Astrocyte of the spinal cord (primary cell): ENCODE results near the gene C7.
A peak's percentile ranks its signal among the peaks of the same experiment; 100 is the strongest.
"Not testable (repeated sequence)": the region's sequence is repeated elsewhere in the genome, so short reads cannot be mapped to it uniquely, and the experiment has no call there.

ENCODE experiments used
- DNase-seq: peaks from one replicate; pipeline ENCODE4 v3.0.0; 2011; ENCODE audit warnings: low read depth, low spot score
- H3K4me3 ChIP-seq: 2 replicates; pipeline ENCODE4 v1.5.1; 2011; ENCODE audit warnings: low read depth, mild to moderate bottlenecking, low read length, moderate library complexity
- CTCF ChIP-seq: IDR thresholded peaks from 2 replicates; pipeline ENCODE4 v1.5.1; 2012; ENCODE audit warnings: low read depth, mild to moderate bottlenecking, low read length, inconsistent platforms
- in situ Hi-C: cut with HindIII; loops from 2 replicates; pipeline ENCODE4 v1.10.0; 2017; ENCODE audit warnings: low sequenced_read_pairs

C7 gene

GRCh38 chr5:41003670-41004376 lies 94.5 kb downstream of the C7 start:
- no peak overlapping the region for H3K4me3 ChIP-seq
- DNase-seq = no peak
- in situ Hi-C loops = no loop called here
- no peak for TF ChIP-seq CTCF

GRCh38 chr5:41004931-41005330 lies 95.6 kb downstream of the C7 start:
- no peak for TF ChIP-seq CTCF
- in situ Hi-C loops = no loop called here

GRCh38 chr5:41009232-41009631 lies 99.9 kb downstream of the C7 start:
- in situ Hi-C loops = no loop called here
- peak; percentile 20 for DNase-seq

More at GRCh38 chr5:41004931-41005330, 95.6 kb downstream of the C7 start:
- H3K4me3 ChIP-seq = no peak overlapping the region
- no peak for DNase-seq

GRCh38 chr5:41010572-41010971 lies 101.3 kb downstream of the C7 start:
- DNase-seq = no peak
- in situ Hi-C loops = no loop called here
- H3K4me3 ChIP-seq = no peak overlapping the region
- no peak for TF ChIP-seq CTCF

More at GRCh38 chr5:41009232-41009631, 99.9 kb downstream of the C7 start:
- H3K4me3 ChIP-seq = no peak overlapping the region
- TF ChIP-seq CTCF = no peak

- in situ Hi-C loops = no loop called here
- TF ChIP-seq CTCF = no peak
- no peak overlapping the region for H3K4me3 ChIP-seq
- DNase-seq = no peak
Observed at GRCh38 chr5:41012318-41012717, 103.0 kb downstream of the C7 start.

GRCh38 chr5:41022600-41022999 lies 113.3 kb downstream of the C7 start:
- DNase-seq, H3K4me3 ChIP-seq, in situ Hi-C loops: not testable (repeated sequence)
